ENCODE measurements around the gene CCL20.
A peak's percentile ranks its signal among the peaks of the same experiment; 100 is the strongest.
"Not testable (repeated sequence)": the region's sequence is repeated elsewhere in the genome, so short reads cannot be mapped to it uniquely, and the experiment has no call there.

Gene CCL20, protein sequence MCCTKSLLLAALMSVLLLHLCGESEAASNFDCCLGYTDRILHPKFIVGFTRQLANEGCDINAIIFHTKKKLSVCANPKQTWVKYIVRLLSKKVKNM

DNA sequence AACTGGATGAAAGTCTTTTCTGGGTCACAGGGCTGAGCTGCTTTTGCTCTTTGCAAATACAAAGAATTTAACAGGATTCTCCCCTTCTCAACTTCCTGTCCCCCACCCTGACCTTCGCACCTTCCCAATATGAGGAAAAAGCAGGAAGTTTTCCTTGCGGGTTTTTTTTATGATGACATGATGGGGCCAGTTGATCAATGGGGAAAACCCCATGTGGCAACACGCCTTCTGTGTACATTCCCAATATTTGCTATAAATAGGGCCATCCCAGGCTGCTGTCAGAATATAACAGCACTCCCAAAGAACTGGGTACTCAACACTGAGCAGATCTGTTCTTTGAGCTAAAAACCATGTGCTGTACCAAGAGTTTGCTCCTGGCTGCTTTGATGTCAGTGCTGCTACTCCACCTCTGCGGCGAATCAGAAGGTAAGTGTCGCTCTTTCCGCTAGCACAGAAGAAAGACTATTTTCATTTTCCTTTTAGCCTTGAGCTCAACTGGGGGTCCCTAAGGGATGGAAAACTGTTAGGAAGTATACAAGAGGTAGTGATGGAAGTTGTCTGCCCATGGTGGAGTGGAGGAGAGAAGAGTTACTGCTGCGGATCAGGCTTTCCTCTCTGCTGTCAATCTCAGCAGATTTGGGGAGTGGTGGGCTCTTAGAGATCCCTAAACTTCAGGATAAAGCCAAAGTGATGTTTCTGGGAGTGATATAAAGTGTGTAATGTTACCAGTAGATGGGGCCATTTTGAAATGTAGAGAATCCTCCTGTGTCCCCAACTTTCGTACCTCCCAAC lies at the start of gene CCL20:
CCL20 (plus strand) TSS at position 281 of the 792 bp plus-strand sequence; CDS start at position 351, 70 bp downstream.
- no peak for DNase-seq (ENCODE audit: low spot score)

DNA sequence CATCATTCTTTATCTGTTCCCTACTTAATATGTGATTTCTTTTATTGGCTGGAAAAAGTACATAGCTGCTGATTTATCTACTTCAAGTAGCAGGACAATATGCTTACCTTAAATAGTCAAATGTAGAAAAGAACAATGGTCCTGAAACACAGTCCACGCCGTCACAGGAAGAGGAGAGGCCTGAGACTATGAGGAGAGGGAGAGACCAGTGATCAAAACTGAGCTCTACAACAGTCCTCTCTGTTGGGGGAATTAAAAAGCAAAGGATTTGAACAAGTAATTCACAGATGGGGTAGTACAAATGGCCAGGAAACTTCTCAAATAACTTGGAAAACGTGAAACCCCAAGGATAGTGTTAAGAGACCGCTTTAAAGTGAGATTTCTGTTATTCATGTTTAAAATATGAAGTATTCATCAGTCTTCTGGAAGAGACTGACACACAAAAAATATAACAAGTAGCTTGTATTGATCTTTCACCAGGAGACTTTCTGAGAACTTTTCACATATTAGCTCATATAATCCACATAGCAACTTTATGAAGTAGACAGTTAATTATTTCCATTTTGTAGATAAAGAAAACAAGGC lies 47.8 kb upstream of the CCL20 start:
- DNase-seq (ENCODE audit: low spot score), result no peak

DNA sequence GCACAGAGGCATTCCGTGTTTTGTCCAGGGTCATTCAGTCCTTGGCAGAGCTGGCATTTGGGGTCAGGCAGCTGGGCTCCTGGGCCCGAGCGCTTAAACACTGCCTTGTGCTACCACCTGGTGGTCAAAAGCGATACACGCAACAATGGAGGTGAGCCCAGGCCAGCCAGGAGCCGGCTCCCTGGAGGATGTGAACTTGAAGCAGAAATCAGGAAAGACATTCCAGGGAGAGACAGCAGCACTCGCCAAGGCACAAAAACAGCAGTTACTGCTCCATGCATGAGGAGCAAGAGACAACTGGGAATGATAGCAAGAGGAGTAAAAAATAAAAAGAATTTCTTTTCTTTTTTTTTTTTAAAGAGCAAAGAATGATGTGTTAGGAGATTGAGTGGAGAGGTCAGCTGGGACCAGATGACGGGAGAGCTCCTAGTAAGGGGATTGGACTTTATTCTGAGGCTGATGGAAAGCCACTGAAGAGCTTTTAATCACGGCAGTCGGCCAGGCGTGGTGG lies 47.2 kb upstream of the CCL20 start:
- peak; percentile 37 for DNase-seq (ENCODE audit: low spot score)

DNA sequence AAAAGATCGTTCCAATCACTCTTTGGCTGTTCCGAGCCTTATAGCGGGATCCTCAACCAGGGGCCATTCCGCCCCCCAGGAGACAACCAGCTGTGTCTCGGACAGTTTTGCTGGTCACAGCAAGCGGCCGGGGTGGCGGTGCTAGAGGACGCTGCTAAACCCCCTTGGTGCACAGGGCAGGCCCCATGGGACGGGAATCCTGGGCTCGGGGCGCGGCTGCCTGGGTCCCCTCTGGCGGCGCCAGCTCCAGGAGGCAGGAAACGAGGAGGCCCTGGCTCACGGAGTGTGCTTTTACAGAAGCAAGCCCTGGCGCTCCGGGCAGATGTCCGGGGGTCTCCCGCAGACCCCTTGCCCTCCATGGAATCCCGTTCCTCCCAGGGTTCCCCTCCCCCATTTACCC lies 45.8 kb upstream of the CCL20 start:
- no peak for DNase-seq (ENCODE audit: low spot score)

DNA sequence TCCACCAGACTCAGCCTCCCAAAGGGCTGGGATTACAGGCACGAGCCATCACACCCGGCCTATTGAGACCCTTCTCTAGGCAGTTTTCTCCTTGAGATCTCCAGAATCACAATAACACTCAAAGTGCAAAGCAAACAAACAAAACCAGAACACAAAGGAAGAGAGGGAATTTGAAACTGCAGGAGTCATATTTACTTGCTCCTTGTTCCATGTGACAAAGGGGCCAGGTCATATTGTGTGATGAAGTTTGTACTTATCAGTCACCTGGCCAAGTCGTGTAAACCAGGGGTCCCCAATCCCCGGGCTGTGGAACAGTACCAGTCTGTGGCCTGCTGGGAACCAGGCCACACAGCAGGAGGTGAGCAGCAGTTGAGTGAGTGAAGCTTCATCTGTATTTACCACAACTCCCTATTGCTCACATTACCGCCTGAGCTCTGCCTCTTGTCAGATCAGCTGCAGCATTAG lies 41.4 kb upstream of the CCL20 start:
- DNase-seq (ENCODE audit: low spot score), result no peak

DNA sequence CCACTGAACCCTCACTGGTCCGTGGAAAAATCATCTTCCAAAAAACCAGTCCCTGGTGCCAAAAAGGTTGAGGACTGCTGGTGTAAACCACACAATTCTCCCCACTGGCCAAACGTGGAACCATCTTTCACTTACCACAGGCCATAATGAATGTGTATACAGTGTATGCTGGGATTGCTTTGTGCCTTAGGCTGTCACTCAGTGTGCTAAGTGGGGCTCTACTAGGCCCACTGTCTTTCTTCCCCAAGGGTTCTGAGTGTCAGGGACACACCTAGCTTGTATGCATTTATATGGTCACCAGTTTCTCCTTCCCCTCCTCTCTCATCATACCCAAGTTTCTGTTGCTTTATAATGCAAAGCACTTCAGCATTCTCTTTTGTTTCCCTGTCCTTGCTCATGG lies 40.7 kb upstream of the CCL20 start:
- DNase-seq (ENCODE audit: low spot score), result no peak

DNA sequence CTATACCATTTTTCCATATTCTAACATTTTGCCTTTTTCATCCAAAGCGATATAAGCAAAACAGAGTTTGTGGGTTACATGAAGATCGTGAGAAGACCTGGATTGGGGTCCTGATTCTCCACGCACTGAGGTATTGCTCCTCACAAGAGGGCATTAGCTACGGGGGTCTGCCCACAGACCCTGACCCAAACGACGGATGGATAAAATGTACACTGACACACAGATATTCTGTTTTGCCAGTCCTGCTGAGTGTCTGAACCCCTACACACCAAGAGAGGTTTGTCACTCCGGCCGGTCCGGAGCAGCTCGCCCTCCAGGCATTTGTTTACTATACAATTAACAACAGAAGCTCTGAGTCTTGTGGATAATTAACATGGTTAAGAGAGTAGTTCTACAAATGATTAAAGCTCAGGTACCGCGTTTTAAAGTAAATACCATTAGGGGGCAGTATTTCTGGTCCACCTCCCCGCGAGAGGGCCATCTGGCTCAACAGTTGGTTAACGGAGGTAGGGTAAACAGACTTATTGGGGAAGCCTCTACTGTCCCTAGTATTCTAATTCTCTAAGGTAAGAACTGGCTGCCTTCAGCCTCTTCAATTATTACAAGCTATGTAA lies 39.5 kb upstream of the CCL20 start:
- peak; percentile 10 for DNase-seq (ENCODE audit: low spot score)

DNA sequence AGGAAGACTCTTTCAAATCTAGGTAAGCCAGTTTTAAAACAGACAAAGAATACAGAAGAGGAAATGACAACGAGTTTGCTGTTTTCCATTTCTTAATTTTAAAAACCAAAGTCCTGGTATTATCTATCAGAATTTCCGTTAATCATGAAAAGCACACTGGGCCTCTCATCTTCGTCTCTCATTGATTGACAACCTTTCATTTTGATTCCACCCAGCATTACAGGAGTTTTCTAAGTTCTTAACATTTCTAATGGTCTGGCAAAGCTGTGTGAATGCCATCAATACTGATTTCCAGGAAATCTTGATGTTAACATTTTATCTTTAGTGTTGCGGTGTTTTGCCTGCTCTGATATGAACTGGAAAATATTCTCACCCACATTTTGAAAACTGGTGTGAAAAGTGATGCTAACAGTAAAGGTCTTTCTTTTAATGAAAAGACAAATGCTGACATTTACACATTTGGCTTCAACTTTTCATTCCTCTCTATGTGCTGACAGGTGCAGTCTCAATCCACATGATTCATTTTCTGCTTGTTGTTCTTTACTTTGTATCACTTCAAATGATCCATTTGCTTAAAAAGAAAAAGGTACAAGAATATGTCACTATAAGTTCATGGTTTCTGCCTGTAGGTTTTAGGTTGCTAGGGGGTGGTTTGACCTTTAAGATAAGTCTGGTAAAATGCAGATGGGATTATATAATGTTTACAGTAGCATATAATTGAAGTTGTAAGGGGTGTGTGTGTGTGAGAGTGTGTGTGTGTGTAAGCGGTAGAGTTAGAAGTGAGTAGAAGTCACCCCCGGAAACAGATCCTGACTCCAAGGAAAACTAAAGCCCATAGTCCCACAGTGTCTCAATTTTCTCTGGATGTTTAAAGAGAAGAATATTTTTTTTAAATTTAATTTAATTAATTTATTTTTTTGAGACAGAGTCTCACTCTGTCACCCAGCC lies 38.5 kb upstream of the CCL20 start:
- no peak for DNase-seq (ENCODE audit: low spot score)

DNA sequence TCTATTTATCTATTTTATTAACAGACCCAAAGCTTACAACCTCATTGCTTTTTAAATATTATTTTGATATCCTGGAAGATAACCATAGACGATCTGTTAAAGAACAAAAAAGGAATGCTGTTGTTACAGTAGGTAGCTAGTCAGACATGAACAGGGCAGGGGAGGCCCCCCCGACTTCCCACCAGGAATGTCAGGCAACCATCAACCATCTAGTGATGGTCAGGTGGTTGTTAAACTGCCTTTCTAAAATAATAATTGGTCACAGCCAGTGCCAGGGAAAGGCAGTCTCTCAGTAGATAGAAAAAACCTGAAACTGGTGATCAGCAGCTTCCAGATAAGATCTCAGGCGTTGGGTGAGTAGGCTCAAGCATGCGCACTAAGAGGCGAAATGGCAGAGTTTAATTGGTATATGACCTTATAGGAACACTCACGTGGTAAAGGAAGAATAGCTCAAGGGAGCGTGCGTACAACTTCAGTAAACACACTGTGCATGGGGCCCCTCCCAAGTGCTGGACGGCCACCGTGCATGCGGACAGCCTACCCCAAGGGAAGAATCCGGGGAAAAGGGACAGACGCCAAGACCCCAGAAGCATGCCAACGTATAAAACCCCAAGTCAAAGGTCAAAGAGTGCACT lies 32.5 kb upstream of the CCL20 start:
- DNase-seq (ENCODE audit: low spot score), result no peak

DNA sequence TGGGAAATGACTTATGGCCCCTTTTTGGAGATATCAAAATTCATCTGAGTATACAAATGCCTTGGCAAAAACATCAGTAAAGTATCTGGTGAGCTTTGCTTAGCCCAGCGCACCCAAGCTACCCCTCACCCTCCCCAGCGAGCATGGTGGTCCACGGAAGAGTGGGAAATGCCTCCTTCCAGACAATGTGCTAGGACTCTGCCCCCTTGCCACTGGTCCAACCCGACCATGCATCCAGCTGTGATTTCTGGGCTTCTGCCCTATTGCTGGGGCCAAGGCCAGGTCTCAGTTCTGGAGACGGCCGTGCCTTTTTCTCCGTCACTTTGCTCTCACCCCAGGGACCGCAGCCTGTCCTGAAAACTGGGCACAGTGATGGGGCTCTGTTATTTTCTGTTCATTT lies 31.8 kb upstream of the CCL20 start:
- no peak for DNase-seq (ENCODE audit: low spot score)

DNA sequence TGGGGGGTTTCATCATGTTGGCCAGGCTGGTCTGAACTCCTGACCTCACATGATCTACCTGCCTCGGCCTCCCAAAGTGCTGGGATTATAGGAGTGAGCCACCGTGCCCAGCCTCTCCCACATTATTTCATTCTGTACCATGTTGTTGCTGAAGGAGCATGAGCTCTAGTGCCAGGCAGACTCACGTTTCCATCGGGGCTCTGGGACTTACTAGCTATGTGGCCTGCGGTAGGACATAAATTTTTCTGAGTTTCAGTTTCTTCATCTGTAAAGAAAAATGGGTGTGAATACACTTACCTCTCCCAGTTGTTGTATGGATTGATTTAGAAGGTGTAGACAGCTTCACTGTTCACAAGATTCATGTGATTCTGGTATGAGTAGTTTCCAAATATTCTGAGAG lies 30.8 kb upstream of the CCL20 start:
- no peak for DNase-seq (ENCODE audit: low spot score)

DNA sequence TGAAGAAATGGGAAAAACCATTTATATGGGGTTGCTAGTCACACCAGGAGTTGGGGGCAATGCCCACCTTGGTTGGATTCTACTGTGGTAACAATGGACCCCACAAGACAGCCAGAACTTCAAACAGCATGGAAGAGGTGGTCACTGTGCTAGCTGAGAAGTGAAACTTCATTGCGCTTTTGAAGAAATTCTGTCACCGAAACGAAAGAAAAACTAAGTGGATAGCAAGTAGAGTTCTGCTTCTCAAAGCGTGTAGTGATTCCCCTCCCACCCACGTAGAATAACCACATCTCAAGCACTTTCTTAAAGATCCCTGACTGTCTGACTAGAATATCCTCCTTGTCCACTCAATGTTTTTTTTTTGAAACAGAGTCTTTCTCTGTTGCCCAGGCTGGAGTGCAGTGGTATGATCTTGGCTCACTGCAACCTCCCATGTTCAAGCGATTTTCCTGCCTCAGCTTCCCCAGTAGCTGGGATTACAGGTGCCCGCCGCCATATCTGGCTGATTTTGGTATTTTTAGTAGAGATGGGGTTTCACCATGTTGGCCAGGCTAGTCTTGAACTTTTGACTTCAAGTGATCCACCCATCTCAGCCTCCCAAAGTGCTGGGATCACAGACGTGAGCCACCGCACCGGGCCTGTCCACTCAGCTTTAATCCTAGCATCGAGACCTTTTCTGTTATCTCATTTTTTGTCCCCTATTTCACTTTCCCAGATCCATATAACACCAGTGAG lies 30.1 kb upstream of the CCL20 start:
- no peak for DNase-seq (ENCODE audit: low spot score)

DNA sequence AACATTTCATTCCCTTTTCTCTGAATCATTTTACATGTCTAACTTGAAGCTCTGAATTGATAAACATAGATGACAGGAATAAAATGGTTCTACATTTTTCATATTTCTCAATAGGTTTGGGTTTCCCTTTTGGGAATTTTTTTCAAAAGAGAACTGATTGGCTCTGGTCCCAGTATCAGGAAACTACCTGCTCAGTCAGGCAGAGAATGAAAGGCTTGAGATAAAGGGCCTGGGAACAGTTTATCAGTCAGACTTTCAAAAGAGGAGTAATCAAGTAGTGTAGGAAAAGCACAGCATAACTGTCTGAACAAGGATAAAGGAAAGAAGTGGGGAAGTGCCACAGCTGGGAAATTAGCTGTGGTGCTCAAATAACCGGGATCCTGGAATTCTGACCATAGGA lies 28.3 kb upstream of the CCL20 start:
- DNase-seq (ENCODE audit: low spot score), result no peak

DNA sequence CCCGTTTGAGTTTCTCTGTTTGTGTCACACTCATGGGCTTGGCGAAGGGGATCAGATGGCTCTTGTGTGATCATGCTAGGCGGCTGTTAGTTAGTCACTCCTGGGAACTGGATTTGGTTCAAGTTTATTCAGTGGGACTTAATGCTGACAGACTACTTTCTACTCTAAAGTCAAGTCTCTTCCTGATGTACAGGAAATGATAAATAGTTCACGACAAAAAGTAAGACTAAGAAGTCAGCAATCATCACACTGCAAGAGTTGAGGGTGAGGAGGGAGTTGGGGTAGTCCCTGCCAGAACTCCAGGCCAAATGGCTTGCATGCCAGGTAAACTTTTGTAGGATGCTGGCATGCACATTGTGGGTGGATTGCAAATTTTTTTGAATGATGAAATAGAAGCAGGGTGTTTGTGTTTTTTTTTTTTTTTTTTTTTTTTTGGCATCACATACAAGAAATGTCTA lies 25.1 kb upstream of the CCL20 start:
- no peak for DNase-seq (ENCODE audit: low spot score)

DNA sequence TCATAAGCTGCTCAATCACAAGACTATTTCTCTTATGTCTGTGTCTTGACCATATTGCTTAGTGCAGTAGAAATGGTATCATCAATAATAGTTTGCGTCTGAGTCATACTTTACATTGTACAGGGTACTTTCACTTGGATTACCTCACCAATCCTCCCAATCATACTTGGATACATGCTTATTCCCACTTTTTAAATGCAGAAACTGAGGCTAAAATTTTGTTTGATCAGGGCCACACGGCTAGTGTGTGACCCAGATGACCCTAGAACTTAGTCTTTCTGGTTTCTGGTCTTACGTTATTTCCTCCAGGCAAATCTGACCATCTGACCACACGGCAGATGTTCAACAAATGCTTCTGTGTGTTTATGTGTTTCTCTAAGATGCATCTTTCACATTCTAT lies 23.8 kb upstream of the CCL20 start:
- DNase-seq (ENCODE audit: low spot score), result no peak

DNA sequence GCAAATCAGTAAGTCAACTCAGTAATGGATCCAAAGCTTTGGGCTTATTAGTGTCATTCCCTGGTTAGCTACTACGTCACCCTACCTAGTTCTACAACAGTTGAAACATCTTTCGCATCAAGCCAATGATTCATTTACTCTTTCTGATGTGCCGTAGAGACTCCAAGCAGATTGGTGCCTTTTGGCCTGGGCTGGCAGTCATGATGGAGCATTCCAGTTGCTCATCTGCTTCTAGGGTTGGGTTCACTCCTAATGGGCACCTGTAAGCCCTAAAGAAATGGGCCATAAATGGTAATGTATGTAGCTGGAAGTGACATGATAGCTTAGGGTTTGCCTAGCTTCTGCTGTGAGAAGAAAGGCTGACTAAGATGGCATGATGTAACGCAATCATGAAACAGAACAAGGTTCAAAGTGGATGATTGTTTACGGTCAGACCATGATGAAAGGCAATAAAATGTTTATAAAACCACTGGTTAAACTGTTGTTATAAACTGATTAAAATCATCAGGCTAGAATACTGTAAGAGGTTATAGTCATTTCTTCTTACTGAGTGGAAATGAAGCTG lies 20.4 kb upstream of the CCL20 start:
- no peak for DNase-seq (ENCODE audit: low spot score)

DNA sequence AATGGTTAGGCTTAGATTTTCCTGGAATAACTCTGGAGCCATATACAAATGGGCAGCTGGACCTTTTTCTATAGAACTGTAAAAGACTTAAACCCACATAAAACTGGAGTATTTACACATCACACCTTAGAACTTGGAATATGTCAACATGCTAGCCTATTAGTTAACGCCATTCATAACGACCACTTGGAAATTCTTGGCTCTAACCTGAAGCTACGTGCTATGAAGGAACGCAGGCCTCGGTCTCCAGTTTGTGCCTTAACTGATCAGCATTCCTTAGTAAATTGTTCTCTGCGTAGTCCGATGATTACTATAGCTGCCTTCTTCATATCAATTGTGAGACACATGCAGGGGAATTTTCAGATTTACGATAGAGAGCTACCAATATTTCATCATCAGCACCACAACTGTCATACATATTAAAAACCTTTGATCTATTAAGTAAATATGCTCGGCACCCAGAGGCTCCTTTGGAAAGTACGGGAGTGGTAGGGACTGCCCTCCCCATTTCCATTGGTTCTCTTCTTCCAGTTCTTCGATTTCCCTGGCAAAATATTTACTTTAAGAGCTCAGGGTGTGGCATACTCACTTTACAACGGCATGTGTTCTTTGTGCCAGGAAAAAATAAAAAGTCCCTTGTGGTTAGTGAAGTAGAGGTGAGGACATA lies 17.5 kb upstream of the CCL20 start:
- no peak for DNase-seq (ENCODE audit: low spot score)

DNA sequence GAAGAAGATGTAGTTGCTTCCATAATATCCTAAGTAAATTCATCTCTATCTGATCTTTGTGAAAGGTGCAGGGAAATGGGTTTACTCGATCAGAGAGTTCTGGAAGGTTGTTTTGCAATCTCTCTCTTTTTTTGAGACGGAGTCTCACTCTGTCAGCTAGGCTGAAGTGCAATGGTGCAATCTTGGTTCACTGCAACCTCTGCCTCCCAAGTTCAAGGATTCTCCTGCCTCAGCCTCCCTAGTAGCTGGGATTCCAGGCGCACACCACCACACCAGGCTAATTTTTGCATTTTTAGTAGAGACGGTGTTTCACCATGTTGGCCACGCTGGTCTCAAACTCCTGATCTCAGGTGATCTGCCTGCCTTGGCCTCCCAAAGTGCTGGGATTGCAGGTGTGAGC lies 16.9 kb upstream of the CCL20 start:
- not testable (repeated sequence) for DNase-seq (ENCODE audit: low spot score)

DNA sequence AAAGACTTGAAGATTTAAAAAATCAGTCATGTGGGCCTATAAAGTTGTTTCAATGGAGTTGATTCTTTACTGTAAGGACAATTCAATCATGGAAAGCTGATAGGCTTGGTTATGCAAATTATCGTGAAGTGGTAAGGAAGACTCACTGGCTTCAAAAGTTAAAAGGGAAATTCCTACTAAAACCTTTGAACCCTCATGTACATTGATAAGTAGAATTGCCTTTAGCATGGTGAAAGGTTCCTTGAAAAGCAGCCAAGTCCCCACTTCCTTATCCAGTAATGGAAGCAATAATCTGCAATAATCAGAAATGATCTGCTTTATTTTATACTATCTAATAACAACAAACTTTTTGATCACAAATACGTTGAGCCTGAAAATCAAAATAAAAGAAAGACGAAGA lies 14.4 kb upstream of the CCL20 start:
- no peak for DNase-seq (ENCODE audit: low spot score)

DNA sequence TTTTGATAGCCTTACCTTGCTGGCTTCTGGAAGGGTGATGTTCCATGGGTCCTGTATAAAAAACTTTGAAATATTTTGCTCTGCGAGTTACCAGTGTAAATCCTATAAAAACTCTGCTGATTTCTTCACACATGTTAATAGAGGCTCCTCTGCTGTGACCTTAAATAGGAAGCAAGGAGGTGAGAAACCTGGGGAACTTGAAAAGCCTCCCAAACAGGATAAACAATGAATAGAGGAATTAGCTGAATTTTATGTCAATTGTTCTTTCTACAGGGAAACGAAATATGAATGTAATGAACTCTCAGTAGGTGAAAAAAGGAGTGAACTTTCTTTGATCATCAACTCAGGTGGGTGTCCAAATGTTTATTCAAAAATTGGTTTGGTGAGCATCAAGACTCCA lies 10.8 kb upstream of the CCL20 start:
- no peak for DNase-seq (ENCODE audit: low spot score)
